T1000 (cell line): Measurements from ENCODE around the gene FXN.
A peak's percentile ranks its signal among the peaks of the same experiment; 100 is the strongest.
"Not testable (repeated sequence)": the region's sequence is repeated elsewhere in the genome, so short reads cannot be mapped to it uniquely, and the experiment has no call there.

Source experiments
- DNase-seq: peaks from one replicate; lab custom pipeline; 2025; ENCODE audit warnings: mixed read lengths; lab: John Stamatoyannopoulos, UW

The FXN gene

DNA sequence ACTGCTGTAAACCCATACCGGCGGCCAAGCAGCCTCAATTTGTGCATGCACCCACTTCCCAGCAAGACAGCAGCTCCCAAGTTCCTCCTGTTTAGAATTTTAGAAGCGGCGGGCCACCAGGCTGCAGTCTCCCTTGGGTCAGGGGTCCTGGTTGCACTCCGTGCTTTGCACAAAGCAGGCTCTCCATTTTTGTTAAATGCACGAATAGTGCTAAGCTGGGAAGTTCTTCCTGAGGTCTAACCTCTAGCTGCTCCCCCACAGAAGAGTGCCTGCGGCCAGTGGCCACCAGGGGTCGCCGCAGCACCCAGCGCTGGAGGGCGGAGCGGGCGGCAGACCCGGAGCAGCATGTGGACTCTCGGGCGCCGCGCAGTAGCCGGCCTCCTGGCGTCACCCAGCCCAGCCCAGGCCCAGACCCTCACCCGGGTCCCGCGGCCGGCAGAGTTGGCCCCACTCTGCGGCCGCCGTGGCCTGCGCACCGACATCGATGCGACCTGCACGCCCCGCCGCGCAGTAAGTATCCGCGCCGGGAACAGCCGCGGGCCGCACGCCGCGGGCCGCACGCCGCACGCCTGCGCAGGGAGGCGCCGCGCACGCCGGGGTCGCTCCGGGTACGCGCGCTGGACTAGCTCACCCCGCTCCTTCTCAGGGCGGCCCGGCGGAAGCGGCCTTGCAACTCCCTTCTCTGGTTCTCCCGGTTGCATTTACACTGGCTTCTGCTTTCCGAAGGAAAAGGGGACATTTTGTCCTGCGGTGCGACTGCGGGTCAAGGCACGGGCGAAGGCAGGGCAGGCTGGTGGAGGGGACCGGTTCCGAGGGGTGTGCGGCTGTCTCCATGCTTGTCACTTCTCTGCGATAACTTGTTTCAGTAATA, at the start of gene FXN:
Gene FXN (plus strand): TSS at position 315 of the 871 bp plus-strand sequence. CDS start 31 bp downstream, at position 346.
- peak; percentile 73 for DNase-seq

DNA sequence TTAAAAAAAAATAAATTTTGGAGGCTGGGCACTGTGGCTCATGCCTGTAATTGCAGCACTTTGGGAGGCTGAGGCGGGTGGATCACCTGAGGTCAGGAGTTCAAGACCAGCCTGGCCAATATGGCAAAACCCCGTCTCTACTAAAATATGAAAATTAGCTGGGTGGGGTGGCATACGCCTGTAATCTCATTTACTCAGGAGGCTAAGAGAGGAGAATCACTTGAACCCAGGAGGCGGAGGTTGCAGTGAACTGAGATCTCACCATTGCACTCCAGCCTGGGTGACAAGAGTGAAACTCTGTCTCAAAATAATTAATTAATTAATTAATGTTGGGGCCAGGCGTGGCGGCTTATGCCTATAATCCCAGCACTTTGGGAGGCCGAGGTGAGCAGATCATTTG, 48.6 kb upstream of the FXN start:
- not testable (repeated sequence) for DNase-seq

GRCh38 chr9:68991457-68991856, 44.1 kb upstream of the FXN start:
- DNase-seq = no peak

- DNase-seq = no peak
Measured at GRCh38 chr9:68995776-68996175, 39.8 kb upstream of the FXN start.

GRCh38 chr9:68996462-68996861, 39.1 kb upstream of the FXN start:
- DNase-seq = no peak

GRCh38 chr9:68997666-68998065, 37.9 kb upstream of the FXN start:
- no peak for DNase-seq

DNA sequence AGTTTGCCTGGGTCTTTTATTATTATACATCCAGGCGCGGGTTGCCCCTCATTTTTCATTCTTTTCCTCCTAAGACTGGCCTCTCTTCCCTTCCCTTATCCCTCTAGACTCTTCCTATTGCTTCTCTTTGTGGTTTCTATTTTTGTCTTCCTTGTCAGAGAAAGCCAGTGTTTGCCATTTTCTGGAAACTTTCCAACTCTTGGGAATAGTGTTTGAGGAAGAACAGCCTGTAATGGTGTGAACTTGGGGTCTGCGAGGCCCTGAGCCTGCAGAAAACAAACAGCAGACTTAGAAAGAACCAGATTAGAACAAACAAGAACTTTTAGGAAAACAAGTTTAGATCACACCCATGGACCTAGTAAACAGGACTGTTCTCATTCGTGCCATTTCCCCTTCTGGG, 37.2 kb upstream of the FXN start:
- DNase-seq = no peak

- no peak for DNase-seq
Measured at GRCh38 chr9:68998812-68999211, 36.7 kb upstream of the FXN start.

DNA sequence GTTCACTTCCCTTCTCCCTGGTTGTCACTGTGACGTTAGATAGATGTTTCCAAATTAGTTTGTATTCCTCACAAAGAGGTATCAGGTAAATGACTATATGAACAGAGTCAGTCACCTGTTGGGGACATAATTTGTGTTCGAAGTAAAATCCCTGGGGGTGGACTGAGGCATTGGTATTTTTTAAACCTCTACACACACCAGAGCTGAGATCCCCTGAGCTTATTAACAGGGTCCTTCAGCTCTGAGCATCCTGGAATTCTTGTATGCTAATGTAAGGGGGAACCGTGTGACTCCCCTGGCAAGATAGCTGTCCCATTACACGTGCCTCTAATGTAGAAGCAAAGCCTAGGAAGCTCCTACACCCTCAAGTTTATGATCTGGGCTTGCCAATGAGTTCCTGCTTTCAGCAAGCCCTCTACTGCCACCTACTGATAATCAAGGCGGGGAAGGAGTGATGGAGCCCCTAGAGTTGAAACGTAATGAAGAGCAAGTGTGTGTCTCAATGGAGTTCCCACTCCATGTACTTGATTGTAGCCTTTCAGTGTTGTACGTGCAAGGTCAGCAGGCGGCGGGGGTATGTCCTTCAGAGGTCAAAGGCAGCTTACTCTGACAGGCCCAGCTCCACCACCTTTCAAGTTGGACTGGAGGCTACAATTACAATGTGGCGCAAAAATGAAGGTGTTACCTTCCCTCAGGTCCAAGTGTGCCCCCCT, 36.0 kb upstream of the FXN start:
- DNase-seq = no peak

DNA sequence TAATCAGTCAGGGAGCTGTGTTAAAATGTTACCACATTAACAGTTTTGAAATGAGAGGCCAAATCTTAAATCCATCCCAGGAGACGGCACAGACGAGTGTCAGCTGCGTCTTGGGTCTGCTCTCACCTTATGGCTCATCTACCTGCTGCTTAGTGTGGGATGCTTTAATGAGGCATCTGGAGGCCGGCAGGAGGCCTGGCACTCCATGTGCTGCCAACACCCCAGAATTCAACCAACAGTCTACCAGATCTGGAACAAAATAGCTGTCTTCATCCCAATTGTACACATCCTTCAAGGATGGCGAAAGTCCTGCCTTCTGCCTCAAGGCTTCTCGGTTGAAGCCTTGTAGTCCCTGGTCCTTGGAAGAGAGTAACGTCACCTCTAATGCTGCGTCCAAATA, 33.6 kb upstream of the FXN start:
- no peak for DNase-seq

- DNase-seq = no peak
Measured at GRCh38 chr9:69003051-69003450, 32.5 kb upstream of the FXN start.

GRCh38 chr9:69004836-69005235, 30.7 kb upstream of the FXN start:
- no peak for DNase-seq

GRCh38 chr9:69009708-69010107, 25.8 kb upstream of the FXN start:
- DNase-seq = no peak

GRCh38 chr9:69012696-69013381, 22.7 kb upstream of the FXN start:
- no peak for DNase-seq

DNA sequence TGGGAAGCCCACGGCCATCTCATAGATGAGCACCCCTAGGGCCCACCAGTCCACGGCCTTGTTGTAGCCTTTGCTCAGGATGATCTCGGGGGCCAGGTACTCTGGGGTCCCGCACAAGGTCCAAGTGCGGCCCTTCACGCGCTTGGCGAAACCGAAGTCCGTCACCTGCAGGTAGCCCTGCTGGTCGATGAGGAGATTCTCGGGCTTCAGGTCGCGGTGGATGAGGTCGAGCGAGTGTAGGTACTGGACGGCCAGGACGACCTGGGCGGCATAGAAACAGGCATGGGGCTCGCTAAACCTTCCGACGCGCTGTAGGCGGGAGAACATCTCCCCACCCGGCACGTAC, 22.2 kb upstream of the FXN start:
- no peak for DNase-seq

DNA sequence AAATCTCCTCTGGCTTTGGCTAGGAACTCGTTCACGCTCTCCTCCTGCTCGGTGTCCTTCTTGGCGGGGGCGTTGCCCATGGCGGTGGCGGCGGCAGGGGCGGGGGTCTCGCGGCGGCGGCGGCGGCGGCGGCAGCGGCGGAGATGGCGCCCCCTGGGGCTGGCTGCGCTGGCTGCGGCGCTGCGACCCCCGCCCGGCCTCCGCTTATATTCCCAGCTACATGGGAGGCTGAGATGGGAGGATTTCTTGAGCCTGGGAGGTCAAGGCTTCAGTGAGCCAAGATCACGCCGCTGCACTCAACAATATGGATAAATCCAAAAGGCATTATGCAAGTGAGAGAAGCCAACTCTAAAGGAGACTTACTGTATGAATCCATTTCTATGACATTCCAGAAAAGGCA, 21.5 kb upstream of the FXN start, which contains the start of gene PRKACG:
Gene PRKACG (minus strand): TSS at position 101 of the 400 bp plus-strand sequence. CDS start 21 bp downstream, at position 80.
- DNase-seq = no peak

DNA sequence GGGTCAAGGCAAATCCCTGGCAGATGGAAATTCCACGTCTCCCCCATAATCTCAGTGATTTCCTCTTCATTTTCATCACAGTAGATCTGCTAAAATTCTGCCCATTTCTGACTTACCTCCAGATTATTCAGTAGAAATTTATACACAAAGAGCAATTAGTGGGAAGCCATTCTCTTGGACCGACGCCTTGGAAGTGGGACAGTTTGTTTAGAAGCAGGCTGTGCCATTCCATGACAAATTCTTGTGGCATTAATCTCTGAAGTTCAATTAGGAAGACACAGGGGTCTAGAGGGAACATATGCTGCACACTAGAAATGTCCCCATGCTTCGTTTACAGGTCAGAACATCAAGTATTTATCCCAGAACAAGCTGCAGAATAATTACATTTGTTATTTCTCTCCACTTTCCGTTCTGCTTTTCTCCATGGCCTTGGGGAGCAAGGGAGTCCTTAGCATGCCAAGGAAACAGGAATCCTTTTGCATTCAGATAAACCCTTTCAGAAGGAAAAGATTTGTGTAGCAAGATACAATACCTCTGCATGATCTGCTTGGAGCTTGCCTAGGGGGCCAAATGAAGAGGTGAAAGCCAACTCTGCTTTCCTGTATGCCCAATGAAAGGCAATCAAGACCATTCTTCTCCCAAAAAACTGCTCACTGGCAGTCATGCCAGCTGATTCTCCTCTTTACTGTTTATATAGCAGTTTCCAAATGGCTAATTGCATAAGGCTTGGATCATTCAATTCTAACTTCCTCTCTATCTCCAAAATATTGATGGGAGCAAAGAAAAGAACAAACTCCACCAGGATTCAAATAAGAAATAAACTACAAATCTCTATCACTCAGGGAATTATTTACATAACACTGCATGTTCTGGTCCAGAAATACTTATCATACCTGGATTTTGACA, 19.1 kb upstream of the FXN start:
- no peak for DNase-seq

DNA sequence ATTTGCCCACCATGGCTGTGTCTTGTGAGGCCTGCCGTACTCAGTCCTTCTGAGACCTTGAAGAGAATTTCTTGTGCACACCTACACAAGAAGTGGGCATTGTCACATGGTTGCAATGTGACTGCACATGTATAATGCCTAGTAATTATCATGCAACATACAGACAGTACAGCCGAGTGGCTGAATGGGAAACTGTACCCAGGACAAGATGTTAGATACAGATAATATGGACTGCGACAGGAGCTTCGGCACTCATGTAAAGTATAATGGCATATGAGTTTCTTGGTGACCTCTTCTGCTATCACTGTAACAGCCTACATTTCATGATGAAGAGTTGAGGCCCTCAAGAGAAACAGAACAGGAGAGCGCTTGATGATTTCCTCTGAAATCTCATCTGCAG, 16.8 kb upstream of the FXN start:
- no peak for DNase-seq

DNA sequence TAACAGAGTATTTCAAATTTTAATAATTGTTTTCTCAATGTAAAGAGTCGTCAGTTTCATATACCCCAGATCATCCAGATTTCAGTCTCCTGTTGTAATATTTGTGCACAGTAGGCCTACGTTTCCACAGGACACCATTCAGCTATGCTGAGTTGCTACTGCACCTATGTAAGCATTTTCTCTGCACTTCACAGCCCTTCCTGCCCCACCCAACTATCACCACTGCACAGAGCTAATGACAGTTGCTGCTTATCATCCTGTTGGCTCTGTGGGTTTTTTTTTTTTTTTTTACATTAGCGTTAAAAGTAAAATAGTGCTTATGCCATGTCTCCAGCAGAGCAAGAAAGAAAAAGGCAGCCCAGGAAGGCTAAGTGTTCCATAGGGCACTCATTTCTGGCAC, 15.7 kb upstream of the FXN start:
- DNase-seq = no peak

GRCh38 chr9:69020301-69021145, 15.0 kb upstream of the FXN start:
- DNase-seq = no peak

- no peak for DNase-seq
Measured at GRCh38 chr9:69023650-69024049, 11.9 kb upstream of the FXN start.
